B cell (primary cell): ENCODE data around the gene PTMS.

ENCODE experiments used
- CTCF ChIP-seq: fragments of 200-600 bp; IDR thresholded peaks from one replicate; pipeline ENCODE4 v1.8.0; 2022; ENCODE audit warnings: antibody characterized with exemption, mild to moderate bottlenecking
- EZH2 ChIP-seq: IDR thresholded peaks from 2 replicates; pipeline ENCODE4 v1.6.1; 2012; ENCODE audit warnings: borderline replicate concordance, low read depth, mild to moderate bottlenecking, moderate library complexity, low read length; ENCODE audit not compliant: insufficient read depth, poor library complexity, severe bottlenecking

GRCh38 chr12:6774499-6775062 lies 8.4 kb downstream of the PTMS start:
- TF ChIP-seq CTCF (no peak), EZH2 (no peak)
